ENCODE measurements around the gene CD58.

The CD58 gene

GRCh38 chr1:116465845-116466685 is 104.8 kb downstream of the CD58 start:
- DNase-seq = no peak

DNA sequence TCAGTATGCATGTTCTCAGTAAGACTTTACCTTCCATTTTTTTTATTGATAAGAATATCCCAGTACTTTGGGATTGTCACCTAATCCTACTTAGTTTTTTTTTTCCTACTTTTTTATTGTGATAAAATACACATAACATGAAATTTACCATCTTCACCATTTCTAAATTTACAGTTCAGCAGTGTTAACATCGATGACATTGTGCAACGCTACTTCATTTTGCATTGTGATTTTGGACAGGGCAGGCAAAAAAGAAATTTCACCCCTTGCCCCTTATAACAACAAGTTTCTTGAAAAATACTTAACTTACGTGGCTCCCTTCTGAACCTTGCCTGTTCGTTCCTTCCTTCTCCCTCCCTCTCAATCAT is 105.4 kb downstream of the CD58 start:
- DNase-seq = no peak
